HEK293T (cell line): ENCODE measurements around the gene PM20D1.

Experiments used
- ARNT ChIP-seq: fragments of 450-650 bp; IDR thresholded peaks from 2 replicates; pipeline ENCODE4 v1.6.1; 2017; ENCODE audit warnings: mild to moderate bottlenecking
- BHLHE40 ChIP-seq: fragments of 450-650 bp; IDR thresholded peaks from 2 replicates; pipeline ENCODE4 v1.6.1; 2016; ENCODE audit warnings: mild to moderate bottlenecking, moderate library complexity, borderline replicate concordance
- CTBP1 ChIP-seq: fragments of 450-650 bp; IDR thresholded peaks from 2 replicates; pipeline ENCODE4 v1.6.1; 2016; ENCODE audit warnings: borderline replicate concordance
- ELF4 ChIP-seq: fragments of 450-650 bp; IDR thresholded peaks from 2 replicates; pipeline ENCODE4 v1.6.1; 2017; ENCODE audit warnings: antibody characterized with exemption
- FOXA1 ChIP-seq: fragments of 450-650 bp; IDR thresholded peaks from 2 replicates; pipeline ENCODE4 v1.6.1; 2016; ENCODE audit warnings: mild to moderate bottlenecking
- FOXK2 ChIP-seq: fragments of 450-650 bp; IDR thresholded peaks from 2 replicates; pipeline ENCODE4 v1.6.1; 2016; ENCODE audit warnings: mild to moderate bottlenecking
- FOXM1 ChIP-seq: fragments of 450-650 bp; IDR thresholded peaks from 2 replicates; pipeline ENCODE4 v1.6.1; 2017; ENCODE audit warnings: mild to moderate bottlenecking, borderline replicate concordance
- HDGF ChIP-seq: fragments of 450-650 bp; IDR thresholded peaks from 2 replicates; pipeline ENCODE4 v1.6.1; 2017; ENCODE audit warnings: antibody characterized with exemption, borderline replicate concordance
- L3MBTL2 ChIP-seq: fragments of 450-650 bp; conservative IDR thresholded peaks from 2 replicates; pipeline ENCODE4 v1.6.1; 2016; ENCODE audit warnings: mild to moderate bottlenecking
- NFRKB ChIP-seq: fragments of 450-650 bp; IDR thresholded peaks from 2 replicates; pipeline ENCODE4 v1.6.1; 2016; ENCODE audit warnings: mild to moderate bottlenecking, moderate library complexity
- SP1 ChIP-seq: fragments of 450-650 bp; IDR thresholded peaks from 2 replicates; pipeline ENCODE4 v1.6.1; 2017
- SUZ12 ChIP-seq: fragments of 450-650 bp; IDR thresholded peaks from 2 replicates; pipeline ENCODE4 v1.6.1; 2016; ENCODE audit warnings: mild to moderate bottlenecking
- TF ChIP-seq, protein P1 (sequence below): fragments of 450-650 bp; IDR thresholded peaks from 2 replicates; pipeline ENCODE4 v1.6.1; 2016

DNA sequence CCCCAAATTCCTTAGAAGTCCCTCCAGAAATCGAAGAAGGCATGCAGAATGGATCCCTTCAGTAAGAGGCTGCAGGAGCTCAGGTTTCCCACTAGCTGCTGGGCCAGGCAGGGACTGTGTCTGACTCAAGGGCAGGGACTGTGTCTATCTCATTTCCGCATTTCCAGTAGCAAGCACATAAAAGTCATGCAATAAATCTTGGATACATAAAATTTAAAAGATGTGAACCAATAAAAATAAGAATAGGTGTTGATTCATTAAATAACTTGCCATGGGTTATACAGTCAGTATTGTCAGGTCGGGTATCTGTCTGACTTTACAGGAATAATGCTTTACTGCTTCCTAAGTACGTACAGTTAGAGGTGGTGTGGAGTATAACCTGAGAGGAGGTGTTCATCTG is 15.2 kb downstream of the PM20D1 start:
- TF ChIP-seq NFRKB (no peak), HDGF (no peak), SUZ12 (no peak), FOXA1 (no peak), FOXM1 (no peak), BHLHE40 (no peak), L3MBTL2 (no peak), FOXK2 (no peak), ELF4 (0 out of 2 replicates have a peak, but pooled peaks have one; percentile 17), CTBP1 (no peak), ARNT (no peak), SP1 (no peak)
- TF ChIP-seq, protein P1, sequence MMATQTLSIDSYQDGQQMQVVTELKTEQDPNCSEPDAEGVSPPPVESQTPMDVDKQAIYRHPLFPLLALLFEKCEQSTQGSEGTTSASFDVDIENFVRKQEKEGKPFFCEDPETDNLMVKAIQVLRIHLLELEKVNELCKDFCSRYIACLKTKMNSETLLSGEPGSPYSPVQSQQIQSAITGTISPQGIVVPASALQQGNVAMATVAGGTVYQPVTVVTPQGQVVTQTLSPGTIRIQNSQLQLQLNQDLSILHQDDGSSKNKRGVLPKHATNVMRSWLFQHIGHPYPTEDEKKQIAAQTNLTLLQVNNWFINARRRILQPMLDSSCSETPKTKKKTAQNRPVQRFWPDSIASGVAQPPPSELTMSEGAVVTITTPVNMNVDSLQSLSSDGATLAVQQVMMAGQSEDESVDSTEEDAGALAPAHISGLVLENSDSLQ, result peak; percentile 85
